OCI-M2 (cell line): ENCODE measurements around the gene AOPEP.

Experiments
- DNase-seq: peaks from one replicate; lab custom pipeline; 2025; ENCODE audit not compliant: unreplicated experiment; lab: John Stamatoyannopoulos, UW

The AOPEP gene

GRCh38 chr9:95103281-95103771, 376.8 kb downstream of the AOPEP start:
- DNase-seq: no peak

- DNase-seq: no peak
These were observed 377.5 kb downstream of the AOPEP start for GRCh38 chr9:95103871-95104580.

- no peak for DNase-seq
These were observed 378.1 kb downstream of the AOPEP start for GRCh38 chr9:95104581-95104960.

GRCh38 chr9:95104980-95105379, 378.5 kb downstream of the AOPEP start:
- no peak for DNase-seq

- no peak for DNase-seq
These were observed 379.2 kb downstream of the AOPEP start for GRCh38 chr9:95105519-95106287.

GRCh38 chr9:95107001-95107749, 380.7 kb downstream of the AOPEP start:
- no peak for DNase-seq

GRCh38 chr9:95107976-95108375, 381.5 kb downstream of the AOPEP start:
- no peak for DNase-seq

- no peak for DNase-seq
These were observed 382.3 kb downstream of the AOPEP start for GRCh38 chr9:95108777-95109176.

GRCh38 chr9:95109456-95109855, 383.0 kb downstream of the AOPEP start:
- no peak for DNase-seq

GRCh38 chr9:95110921-95111525, 384.5 kb downstream of the AOPEP start:
- DNase-seq: no peak

- no peak for DNase-seq
These were observed 385.2 kb downstream of the AOPEP start for GRCh38 chr9:95111716-95112115.

- DNase-seq: no peak
These were observed 386.2 kb downstream of the AOPEP start for GRCh38 chr9:95112436-95113280.

- DNase-seq: no peak
These were observed 388.6 kb downstream of the AOPEP start for GRCh38 chr9:95115104-95115503.

GRCh38 chr9:95116002-95116807, 389.7 kb downstream of the AOPEP start:
- no peak for DNase-seq

- no peak for DNase-seq
These were observed 390.3 kb downstream of the AOPEP start for GRCh38 chr9:95116808-95117204.

- DNase-seq: no peak
These were observed 392.1 kb downstream of the AOPEP start for GRCh38 chr9:95118596-95118995.

- DNase-seq: no peak
These were observed 394.4 kb downstream of the AOPEP start for GRCh38 chr9:95120781-95121370.

GRCh38 chr9:95124582-95125367, 398.3 kb downstream of the AOPEP start:
- no peak for DNase-seq
